RKO (cell line): Measurements from ENCODE around the gene SCARB1.
A peak's percentile ranks its signal among the peaks of the same experiment; 100 is the strongest.
"Not testable (repeated sequence)": the region's sequence is repeated elsewhere in the genome, so short reads cannot be mapped to it uniquely, and the experiment has no call there.

Experiments used
- DNase-seq: peaks from one replicate; pipeline ENCODE4 v3.0.0-alpha.2; 2016; ENCODE audit warnings: low spot score

The SCARB1 gene, protein sequence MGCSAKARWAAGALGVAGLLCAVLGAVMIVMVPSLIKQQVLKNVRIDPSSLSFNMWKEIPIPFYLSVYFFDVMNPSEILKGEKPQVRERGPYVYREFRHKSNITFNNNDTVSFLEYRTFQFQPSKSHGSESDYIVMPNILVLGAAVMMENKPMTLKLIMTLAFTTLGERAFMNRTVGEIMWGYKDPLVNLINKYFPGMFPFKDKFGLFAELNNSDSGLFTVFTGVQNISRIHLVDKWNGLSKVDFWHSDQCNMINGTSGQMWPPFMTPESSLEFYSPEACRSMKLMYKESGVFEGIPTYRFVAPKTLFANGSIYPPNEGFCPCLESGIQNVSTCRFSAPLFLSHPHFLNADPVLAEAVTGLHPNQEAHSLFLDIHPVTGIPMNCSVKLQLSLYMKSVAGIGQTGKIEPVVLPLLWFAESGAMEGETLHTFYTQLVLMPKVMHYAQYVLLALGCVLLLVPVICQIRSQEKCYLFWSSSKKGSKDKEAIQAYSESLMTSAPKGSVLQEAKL

DNA sequence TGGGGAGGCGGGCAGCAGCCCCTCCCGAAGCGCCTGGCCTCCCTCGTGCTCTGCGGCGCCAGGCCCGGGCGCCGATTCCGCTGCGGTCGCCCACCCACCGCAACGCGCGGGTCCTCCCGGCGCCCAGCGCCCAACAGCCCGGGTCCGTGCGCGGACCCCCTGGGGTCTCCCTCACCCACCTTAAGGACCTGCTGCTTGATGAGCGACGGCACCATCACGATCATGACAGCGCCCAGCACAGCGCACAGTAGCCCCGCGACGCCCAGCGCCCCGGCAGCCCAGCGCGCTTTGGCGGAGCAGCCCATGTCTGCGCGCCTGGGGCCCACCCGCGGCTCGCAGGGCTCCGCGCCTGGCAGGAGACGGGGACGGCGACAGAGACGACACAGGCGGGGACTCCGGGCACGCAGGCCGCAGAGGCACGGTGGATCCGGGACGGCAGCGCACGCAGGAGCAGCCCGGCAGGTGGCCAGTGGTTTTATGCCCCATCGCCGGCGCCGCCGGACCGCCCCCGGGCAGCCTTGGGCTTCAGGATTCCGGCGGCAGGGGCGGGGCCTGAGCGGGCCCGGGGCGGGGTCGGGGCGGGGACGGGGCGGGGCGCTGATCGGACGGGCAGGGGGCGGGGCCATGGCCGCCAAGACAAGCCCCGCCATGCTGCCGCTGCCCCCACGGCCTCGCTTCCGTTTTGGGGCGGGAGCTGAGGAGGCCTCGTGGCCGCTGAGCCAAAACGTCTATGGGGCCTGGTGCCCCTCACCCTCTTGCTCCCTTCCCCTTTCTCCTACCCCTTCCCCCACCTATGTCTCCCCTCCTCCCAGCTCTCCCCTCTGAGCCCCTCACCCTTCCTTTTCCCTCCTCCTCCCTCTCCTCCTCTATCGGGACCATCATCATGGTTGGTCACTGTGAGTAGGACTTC, at the start of gene SCARB1:
Gene SCARB1 (minus strand): TSS at position 449 of the 910 bp plus-strand sequence. CDS start 144 bp downstream, at position 305.
- peak; percentile 82 for DNase-seq

DNA sequence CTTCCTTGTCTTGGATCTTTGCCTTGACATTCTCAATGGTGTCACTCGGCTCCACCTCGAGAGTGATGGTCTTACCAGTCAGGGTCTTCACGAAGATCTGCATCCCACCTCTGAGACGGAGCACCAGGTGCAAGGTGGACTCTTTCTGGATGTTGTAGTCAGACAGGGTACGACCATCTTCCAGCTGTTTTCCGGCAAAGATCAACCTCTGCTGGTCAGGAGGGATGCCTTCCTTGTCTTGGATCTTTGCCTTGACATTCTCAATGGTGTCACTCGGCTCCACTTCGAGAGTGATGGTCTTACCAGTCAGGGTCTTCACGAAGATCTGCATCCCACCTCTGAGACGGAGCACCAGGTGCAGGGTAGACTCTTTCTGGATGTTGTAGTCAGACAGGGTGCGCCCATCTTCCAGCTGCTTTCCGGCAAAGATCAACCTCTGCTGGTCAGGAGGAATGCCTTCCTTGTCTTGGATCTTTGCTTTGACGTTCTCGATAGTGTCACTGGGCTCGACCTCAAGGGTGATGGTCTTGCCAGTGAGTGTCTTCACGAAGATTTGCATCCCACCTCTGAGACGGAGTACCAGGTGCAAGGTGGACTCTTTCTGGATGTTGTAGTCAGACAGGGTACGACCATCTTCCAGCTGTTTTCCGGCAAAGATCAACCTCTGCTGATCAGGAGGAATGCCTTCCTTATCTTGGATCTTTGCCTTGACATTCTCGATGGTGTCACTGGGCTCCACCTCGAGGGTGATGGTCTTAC, 49.0 kb upstream of the SCARB1 start:
- not testable (repeated sequence) for DNase-seq

DNA sequence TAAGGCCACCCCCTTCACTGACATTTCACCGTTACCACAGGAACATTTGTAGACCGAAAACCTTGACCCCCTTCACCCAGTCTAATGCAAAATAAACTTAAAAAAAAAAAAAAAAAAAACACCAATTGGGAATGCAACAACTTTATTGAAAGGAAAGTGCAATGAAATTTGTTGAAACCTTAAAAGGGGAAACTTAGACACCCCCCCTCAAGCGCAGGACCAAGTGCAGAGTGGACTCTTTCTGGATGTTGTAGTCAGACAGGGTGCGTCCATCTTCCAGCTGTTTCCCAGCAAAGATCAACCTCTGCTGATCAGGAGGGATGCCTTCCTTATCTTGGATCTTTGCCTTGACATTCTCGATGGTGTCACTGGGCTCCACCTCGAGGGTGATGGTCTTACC, 47.9 kb upstream of the SCARB1 start:
- not testable (repeated sequence) for DNase-seq

DNA sequence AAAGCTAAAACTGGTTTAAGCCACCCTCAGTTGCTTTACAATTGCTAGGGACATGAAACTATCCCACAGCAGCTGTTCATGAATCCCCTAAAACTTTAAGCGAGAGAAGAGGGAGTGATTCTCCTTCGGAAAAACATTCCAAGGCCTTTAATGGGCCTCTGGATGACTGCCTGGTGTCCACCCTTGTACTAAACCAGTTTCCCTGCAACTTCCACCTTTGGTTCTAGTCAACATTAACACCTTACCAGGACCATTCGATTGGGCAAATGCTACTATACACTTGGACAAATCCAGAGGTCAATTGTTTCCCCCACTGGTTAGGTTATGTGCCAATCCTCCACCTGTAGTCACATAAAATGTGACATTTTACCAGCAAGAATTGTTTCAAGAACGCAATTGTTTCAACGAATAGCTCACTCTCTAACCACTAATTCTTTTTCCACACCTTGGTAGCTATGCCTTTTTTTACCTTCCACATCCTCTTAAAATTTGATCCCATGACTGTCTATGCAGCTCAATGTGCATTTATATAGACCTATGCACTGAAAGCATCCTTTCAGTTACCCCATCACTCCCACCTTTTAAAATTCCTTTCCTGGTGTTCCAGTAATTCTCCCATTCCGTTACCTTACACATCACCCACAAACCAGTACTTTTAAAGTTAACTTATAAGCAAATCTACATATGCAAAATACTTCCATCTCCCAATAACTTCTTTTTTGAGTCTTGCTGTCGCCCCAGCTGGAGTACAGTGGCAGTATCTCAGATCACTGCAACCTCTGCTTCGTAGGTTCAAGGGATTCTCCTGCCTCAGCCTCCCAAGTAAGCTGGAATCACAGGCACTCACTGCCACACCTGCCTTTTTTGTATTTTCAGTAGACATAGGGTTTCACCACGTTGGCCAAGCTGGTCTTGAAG, 47.2 kb upstream of the SCARB1 start:
- peak; percentile 53 for DNase-seq

DNA sequence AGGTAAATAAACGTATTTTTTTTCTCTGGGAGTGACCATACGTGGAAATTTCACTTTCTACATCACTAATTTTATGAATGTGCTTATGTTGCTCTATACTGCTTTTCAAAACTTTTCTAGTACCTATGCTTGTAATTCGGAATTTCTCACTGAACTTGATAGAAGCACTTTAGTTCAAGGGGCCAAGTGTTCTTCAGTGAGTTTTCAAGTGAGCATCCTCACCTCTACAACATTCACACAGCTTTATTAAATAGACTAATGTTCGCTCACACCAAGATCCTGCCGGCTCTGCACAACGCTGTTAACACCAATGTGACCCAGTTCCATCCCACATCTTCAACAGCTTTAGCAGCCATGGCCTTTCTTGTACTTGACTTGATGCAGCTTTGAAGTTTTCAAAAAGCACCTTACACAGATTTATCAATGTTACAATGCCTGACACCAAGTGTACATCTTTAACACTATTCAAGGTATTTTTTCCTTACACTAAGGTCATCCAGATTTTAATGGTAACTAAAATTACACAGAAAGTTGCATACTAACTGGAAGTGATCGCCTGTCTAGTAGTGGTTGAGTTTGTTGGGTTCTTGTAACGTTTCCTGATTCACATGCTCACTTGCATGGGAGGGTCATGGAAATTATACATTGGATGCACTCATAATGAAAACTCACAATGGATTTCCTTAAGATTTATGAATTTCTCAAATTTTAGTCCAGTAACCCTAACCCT, 46.3 kb upstream of the SCARB1 start:
- DNase-seq = peak; percentile 57

DNA sequence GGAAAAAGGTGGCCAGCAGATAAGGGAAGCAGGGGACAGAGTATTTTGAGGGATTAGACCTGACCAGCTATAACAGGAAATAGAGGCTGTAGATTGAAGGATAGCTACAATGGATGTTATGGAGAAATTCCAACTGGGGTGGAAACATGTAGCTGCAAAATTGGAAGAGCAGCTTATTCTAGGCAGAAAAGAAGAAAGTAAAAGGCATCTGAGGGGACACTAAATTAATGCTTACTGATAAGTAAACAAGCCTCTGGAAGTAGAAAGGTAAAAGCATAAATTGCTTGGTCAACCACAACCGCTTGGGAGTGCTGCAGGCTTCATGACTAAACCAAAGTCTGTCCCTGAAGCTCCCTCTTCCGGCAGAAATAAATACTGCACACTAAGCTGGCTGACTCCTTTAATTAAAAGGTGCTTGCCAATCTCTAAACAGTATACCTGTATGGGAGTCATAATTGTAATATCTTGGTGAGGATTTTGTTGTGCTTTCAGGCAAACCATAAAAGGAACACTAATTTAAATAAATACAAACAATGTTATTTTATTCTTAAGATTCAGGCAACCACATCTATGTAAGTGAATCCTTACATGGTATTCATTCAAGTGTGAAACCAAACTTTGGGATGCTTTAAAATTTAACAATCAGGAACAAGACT, 43.1 kb upstream of the SCARB1 start:
- peak; percentile 95 for DNase-seq

DNA sequence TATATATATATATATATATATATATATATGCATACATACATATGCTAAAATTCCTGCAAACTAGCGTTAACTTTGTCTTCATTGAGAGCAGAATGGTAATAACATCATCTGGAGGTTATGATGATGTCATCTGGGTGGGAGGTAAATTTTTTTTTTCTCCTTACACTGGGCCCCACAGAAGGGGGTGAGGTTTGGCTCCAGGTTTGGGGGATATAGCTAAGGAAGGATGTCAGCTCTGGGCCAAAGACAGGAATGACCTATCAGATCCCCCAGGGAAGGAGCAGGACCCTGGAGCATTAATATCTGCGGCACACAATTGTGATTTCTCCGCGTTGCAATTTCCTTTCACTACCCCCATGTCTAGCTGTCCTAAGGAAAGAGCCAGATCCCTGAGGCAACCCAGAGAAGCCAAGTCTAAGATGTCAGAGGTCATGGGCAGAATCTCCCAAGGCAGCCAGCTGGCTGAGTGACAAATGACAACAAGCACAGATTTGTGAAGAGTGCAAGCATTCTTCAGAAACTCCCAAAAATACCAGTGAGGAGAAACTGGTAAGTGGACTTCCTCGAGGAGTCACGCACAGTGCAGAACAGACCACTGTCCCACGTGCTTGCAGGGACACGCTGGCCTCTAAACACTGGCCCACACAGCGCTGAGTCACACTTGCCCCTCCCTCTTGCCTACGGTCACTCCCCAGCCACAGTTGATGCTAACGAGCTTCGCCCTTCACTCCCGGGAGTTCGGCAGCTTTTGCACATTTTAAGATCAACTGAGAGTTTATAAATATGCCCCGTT, 40.8 kb upstream of the SCARB1 start:
- peak; percentile 91 for DNase-seq

DNA sequence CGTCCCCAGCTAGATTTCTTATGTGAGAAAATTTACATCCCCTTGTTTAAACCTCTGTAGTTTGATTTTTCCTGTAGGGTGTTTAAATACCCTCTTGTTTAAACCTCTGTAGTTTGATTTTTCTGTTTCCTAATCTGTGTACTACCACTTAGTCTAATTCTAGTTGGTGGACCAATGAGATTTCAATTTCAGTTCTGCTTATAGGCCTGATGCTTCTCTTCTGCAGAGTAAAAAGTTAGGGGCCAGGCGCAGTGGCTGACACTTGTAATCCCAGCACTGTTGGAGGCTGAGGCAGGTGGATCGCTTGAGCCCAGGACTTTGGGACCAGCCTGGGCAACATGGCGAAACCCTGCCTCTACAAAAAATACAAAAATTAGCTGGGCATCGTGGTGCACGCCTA, 39.3 kb upstream of the SCARB1 start:
- DNase-seq = no peak

DNA sequence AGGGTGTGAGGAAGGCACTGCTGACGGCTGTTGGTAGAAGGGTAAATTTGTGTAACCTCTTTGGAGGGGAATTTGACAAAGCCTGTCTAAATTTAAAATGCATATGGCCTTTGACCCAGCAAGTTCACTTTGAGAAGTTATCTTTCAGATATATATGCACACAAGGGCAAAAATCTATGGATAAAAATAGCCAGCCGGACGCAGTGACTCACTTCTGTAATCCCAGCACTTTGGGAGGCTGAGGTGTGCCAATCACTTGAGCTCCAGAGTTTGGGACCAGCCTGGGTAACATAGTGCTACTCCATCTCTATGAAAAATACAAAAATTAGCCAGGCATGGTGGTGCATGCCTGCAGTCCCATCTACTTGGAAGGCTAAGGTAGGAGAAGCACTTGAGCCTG, 37.3 kb upstream of the SCARB1 start:
- DNase-seq = no peak

DNA sequence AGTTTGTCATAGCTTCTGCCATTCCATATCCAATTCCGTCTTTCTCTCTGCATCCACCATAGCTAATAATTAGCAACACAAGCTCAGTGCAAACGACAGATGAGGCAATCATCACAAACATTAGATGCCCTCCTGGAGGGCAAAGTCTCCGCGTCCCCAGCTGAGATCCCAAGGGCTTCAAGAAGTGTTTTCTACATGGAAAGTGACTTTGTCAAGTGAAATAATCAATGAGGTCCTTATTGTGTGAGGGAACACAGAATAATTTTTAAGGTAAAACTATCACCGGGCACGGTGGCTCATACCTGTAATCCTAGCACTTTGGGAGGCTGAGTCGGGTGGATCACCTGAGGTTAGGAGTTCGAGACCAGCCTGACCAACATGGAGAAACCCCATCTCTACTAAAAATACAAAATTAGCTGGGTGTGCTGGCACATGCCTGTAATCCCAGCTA, 36.7 kb upstream of the SCARB1 start:
- not testable (repeated sequence) for DNase-seq

DNA sequence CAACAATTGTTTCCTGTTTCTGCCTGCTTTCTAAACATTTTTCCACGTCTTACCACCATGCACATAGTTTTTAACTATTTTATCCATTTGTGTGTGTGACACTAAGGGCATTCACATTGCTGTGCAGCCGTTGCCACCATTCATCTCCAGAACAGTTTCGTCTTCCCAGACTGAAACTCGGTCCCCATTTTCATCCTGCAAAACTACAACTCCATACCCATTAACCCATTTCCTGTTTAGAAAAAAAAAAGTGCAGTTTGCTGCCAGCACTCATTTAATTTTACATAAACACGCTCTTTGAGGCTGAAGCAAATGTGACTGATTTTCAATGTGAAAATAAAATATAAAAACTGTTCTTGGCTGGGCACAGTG, 35.2 kb upstream of the SCARB1 start:
- no peak for DNase-seq

DNA sequence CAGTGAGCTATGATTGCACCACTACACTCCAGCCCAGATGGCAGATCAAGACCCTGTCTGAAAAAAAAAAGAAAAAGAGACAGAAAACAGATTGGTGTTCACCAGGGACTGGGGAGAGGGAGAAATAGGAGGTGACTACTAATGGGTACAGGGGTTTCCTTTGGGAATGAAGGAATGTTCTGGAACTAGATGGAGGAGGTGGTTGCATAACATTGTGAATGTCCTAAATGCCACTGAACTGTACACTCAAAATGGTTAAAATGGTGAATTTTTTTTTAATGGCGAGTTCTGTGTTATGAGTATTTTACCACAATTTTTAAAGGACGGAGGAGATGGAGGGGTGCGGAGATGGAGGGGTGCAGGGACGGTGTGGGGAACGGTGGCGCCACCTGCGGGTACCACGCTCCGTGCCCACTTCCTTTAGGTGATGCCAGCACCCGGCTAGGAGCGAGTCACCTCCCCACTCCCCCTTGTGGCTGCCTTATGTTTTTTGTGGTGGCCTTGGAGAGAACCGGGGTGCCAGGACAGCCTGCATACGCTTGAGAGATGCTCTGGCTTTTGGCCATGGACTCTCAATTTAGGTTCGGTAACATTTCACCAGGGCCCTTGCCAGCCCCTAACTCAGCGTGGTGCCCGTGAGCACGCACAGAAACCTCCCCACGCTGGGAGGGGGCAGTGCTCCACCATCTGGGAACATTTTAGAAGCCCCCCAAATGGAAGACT, 34.7 kb upstream of the SCARB1 start:
- peak; percentile 81 for DNase-seq

DNA sequence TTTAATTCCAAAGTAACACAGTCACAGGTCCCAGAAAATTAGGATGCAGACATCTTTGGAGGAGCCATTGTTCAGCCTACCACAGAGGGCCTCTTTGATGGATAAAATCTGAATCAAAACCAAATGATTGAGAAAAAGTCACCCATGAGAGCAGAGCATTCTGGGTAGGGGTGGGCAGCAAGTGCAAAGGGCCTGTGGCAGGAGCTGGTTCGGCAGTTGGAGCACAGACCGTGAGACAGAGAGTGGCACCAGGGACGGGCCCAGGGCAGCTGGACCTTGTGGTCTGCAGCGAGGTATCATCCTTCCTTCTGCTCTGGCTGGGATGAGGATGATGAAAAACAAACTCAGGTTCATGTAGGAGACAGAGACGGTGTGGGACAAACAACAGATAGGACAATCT, 32.8 kb upstream of the SCARB1 start:
- no peak for DNase-seq

DNA sequence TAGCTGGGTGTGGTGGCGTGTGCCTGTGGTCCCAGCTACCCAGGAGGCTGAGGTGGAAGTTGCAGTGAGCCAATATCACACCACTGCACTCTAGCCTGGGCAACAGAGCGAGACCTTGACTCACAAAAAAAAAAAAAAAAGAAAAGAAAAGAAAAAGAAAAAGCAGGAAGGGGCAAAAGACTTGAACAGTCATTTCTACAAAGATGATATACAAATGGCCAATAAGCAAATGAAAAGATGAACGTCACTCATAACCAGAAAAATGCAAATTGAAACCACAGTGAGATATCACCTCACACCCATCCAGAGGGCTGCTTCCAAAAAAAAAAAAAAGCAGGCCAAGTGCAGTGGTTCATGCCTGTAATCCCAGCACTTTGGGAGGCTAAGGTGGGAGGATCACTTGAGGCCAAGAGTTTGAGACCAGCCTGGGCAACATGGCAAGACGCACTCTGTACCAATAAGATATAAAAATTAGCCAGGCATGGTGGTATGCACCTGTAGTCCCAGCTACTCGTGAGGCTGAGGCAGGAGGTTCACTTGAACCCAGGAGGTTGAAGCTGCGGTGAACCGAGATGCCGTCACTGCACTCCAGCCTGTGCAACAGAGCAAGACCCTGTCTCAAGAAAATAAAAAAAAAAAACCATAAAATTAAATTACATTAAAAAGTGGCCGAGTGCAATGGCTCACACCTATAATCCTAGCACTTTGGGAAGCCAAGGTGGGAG, 30.3 kb upstream of the SCARB1 start:
- DNase-seq = no peak

DNA sequence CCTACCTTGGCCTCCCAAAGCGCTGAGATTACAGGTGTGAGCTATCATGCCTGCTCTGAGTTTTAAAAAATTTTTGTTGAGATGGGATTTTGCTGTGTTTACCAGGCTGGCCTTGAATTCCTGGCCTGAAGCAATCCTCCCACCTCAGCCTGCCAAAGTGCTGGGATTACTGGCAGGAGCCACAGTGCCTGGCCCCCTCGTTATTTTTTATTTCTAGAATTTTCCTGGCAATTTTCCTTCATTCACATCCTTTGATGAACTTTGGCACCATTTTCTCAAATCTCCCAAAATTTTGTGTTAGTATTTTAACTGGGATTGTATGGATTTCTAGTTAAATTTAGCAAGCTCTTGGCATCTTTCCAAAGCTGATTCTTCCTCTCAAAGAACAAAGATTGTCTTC, 24.6 kb upstream of the SCARB1 start:
- no peak for DNase-seq

DNA sequence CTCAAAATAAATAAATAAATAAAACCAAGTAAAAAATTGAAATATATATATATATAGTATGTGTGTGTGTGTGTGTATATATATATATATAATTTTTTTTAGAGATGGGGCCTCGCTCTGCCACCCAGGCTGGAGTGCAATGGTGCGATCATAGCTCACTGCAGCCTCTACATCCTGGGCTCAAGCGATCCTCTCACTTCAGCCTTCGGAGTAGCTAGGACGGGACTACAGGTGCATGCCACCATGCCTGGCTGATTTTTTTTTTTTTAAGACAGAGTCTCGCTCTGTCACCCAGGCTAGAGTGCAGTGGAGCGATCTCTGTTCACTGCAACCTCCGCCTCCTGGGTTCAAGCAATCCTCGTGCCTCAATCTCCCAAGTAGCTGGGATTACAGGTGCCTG, 24.1 kb upstream of the SCARB1 start:
- DNase-seq = not testable (repeated sequence)
